ENCODE measurements around the gene C19orf47.

Gene C19orf47

GRCh38 chr19:40323705-40324104, 24.5 kb downstream of the C19orf47 start:
- H3K27me3 Mint-ChIP-seq (ENCODE audit: low read depth) = no peaks in the 10 kb centered on the region
- H3K36me3 Mint-ChIP-seq (ENCODE audit: low read depth) = peaks cover 39% of the 10 kb centered on the region
- DNase-seq (ENCODE audit: low spot score) = no peak
- H3K27ac Mint-ChIP-seq = no peak overlapping the region
- H3K9me3 Mint-ChIP-seq = no peaks in the 10 kb centered on the region
- H3K4me3 Mint-ChIP-seq = no peak overlapping the region
- no peaks in the 10 kb centered on the region for H3K4me1 Mint-ChIP-seq (ENCODE audit: low read depth)

- H3K27ac Mint-ChIP-seq = no peak overlapping the region
- H3K9me3 Mint-ChIP-seq = no peaks in the 10 kb centered on the region
- no peaks in the 10 kb centered on the region for H3K27me3 Mint-ChIP-seq (ENCODE audit: low read depth)
- H3K4me1 Mint-ChIP-seq (ENCODE audit: low read depth) = no peaks in the 10 kb centered on the region
- H3K36me3 Mint-ChIP-seq (ENCODE audit: low read depth) = peaks cover 42% of the 10 kb centered on the region
- no peak overlapping the region for H3K4me3 Mint-ChIP-seq
- DNase-seq (ENCODE audit: low spot score) = no peak
Observed at GRCh38 chr19:40322951-40323615, 25.1 kb downstream of the C19orf47 start.

- Mint-ChIP-seq H3K27ac (no peak overlapping the region), H3K36me3 (ENCODE audit: low read depth) (peaks cover 37% of the 10 kb centered on the region), H3K4me1 (ENCODE audit: low read depth) (no peaks in the 10 kb centered on the region), H3K27me3 (ENCODE audit: low read depth) (no peaks in the 10 kb centered on the region), H3K9me3 (no peaks in the 10 kb centered on the region), H3K4me3 (no peak overlapping the region)
- no peak for DNase-seq (ENCODE audit: low spot score)
Observed at GRCh38 chr19:40322271-40322610, 26.0 kb downstream of the C19orf47 start.

DNA sequence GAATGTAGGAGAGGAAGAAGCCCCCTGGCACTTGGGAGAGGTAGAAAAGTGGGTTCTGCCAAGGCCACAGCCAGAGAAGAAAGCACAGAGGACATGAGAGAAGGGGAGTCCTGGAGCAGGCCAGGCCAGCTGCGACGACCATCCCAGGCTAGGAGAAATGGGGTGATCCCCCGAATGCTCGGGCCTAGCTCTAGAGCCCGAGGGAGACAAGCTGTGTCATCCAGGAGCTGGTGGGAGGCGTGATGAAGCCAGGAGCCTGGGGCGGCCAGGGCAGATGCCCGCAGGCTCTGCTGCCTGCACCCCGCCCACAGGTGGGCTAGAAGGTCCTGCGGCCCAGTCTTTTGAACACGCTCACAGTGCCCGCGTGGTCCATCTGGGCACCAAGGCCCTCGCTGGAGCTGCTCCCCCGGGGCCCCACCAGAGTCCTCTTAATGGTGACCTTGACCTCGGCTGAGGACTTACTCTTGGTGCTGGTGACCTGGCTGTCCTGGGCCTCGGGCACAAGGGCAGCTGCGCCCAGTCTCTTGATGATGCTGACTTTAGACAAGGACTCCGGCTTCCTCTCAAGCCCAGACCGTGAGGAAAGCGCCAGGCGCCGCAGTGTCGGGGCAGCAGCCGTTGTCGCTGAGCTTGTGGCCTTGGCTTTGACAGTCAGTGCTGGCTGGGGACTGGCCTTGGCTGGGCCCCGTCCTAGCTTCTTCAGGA, 26.5 kb downstream of the C19orf47 start:
- H3K36me3 Mint-ChIP-seq (ENCODE audit: low read depth) = peaks cover 36% of the 10 kb centered on the region
- DNase-seq (ENCODE audit: low spot score) = no peak

GRCh38 chr19:40321076-40321475, 27.1 kb downstream of the C19orf47 start:
- no peak overlapping the region for H3K4me3 Mint-ChIP-seq
- no peak overlapping the region for H3K27ac Mint-ChIP-seq
- no peaks in the 10 kb centered on the region for H3K27me3 Mint-ChIP-seq (ENCODE audit: low read depth)

More for the DNA sequence above, 26.5 kb downstream of the C19orf47 start:
- Mint-ChIP-seq H3K27ac (no peak overlapping the region), H3K9me3 (no peaks in the 10 kb centered on the region), H3K4me3 (no peak overlapping the region), H3K27me3 (ENCODE audit: low read depth) (no peaks in the 10 kb centered on the region), H3K4me1 (ENCODE audit: low read depth) (no peaks in the 10 kb centered on the region)

DNA sequence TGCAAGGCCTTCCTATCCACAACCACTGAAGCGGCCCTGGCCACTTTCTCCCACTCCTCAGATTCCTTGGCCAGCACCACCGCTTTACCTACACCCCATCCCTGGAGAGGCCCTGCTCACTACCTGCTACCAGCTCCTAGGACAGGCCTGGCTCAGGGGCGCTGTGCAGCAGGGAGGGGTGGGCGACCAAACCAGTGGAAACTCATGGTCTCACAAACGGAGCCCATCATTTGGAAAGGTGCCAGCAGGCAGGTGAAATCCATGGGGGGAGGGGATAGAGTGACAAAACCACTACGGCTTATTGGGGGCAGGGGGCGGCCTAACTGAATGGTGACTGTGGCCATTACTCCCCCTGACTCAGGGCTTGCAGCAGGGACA, 27.6 kb downstream of the C19orf47 start:
- Mint-ChIP-seq H3K27ac (no peak overlapping the region), H3K36me3 (ENCODE audit: low read depth) (peaks cover 31% of the 10 kb centered on the region), H3K4me3 (no peak overlapping the region), H3K4me1 (ENCODE audit: low read depth) (no peaks in the 10 kb centered on the region), H3K27me3 (ENCODE audit: low read depth) (no peaks in the 10 kb centered on the region), H3K9me3 (no peaks in the 10 kb centered on the region)
- no peak for DNase-seq (ENCODE audit: low spot score)

More at GRCh38 chr19:40321076-40321475, 27.1 kb downstream of the C19orf47 start:
- H3K4me1 Mint-ChIP-seq (ENCODE audit: low read depth) = no peaks in the 10 kb centered on the region
- H3K9me3 Mint-ChIP-seq = no peaks in the 10 kb centered on the region
- peaks cover 36% of the 10 kb centered on the region for H3K36me3 Mint-ChIP-seq (ENCODE audit: low read depth)
- no peak for DNase-seq (ENCODE audit: low spot score)

- H3K4me1 Mint-ChIP-seq (ENCODE audit: low read depth) = no peaks in the 10 kb centered on the region
- H3K9me3 Mint-ChIP-seq = no peaks in the 10 kb centered on the region
- H3K36me3 Mint-ChIP-seq (ENCODE audit: low read depth) = peaks cover 12% of the 10 kb centered on the region
- DNase-seq (ENCODE audit: low spot score) = no peak
- H3K27ac Mint-ChIP-seq = no peak overlapping the region
- H3K27me3 Mint-ChIP-seq (ENCODE audit: low read depth) = no peaks in the 10 kb centered on the region
- no peak overlapping the region for H3K4me3 Mint-ChIP-seq
Observed at GRCh38 chr19:40317338-40317737, 30.9 kb downstream of the C19orf47 start.

GRCh38 chr19:40315812-40316470, 32.3 kb downstream of the C19orf47 start:
- Mint-ChIP-seq H3K27ac (no peak overlapping the region), H3K36me3 (ENCODE audit: low read depth) (peaks cover 7% of the 10 kb centered on the region), H3K4me3 (no peak overlapping the region), H3K27me3 (ENCODE audit: low read depth) (no peaks in the 10 kb centered on the region), H3K4me1 (ENCODE audit: low read depth) (no peaks in the 10 kb centered on the region), H3K9me3 (no peaks in the 10 kb centered on the region)
- DNase-seq (ENCODE audit: low spot score) = no peak

DNA sequence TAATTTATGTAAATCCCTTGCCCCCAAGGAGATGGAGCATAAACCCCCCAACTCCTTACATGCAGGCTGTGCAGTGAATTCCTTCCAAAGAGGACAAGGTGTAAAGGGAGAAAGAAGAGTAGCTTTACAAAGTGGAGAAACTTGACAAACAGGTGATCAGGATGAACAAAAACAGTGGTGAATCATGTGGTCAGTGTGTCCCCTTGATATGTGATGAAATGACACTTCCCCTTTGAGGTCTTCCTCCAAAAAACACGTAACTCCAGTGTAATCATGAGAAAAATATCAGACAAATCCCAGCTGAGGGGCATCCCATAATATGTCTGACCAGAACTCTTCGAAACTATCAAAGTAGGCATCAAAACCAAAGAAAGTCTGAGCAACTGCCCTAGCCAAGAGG, 33.5 kb downstream of the C19orf47 start:
- no peaks in the 10 kb centered on the region for H3K27me3 Mint-ChIP-seq (ENCODE audit: low read depth)
- H3K4me3 Mint-ChIP-seq = no peak overlapping the region
- DNase-seq (ENCODE audit: low spot score) = no peak
- no peaks in the 10 kb centered on the region for H3K9me3 Mint-ChIP-seq
- no peaks in the 10 kb centered on the region for H3K4me1 Mint-ChIP-seq (ENCODE audit: low read depth)
- no peak overlapping the region for H3K27ac Mint-ChIP-seq
- peaks cover 5% of the 10 kb centered on the region for H3K36me3 Mint-ChIP-seq (ENCODE audit: low read depth)

DNA sequence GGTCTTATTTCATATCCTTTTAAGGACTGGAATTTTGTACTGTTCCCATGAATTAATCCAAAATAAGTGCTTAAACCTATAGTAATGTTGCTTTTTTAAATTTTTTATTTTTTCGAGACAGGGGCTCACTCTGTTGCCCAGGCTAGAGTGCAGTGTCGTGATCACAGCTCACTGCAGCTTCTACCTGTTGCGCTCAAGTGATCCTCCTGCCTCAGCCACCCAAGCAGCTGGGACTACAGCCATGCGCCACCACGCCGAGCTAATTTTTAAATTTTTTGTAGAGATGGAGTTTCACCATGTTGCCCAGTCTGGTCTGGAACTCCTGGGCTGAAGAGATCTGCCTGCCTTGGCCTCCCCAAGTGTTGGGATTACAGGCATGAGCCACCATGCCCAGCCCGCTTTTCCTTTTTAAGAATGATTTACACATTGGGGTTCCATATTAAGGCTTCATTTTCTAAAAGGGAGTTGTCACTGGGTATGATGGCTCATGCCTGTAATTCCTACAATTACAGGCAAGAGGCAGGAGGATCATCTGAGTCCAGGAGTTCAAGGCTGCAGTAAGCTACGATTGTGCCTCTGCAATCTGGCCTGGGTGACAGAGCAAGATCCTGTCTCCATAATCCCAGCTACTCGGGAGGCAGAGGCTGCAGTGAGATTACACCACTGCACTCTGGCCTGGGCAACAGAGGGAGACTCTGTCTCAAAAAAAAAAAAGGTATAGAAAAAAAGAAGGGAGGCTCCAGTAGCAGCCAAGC, 34.8 kb downstream of the C19orf47 start:
- Mint-ChIP-seq H3K27ac (no peak overlapping the region), H3K27me3 (ENCODE audit: low read depth) (no peaks in the 10 kb centered on the region), H3K4me1 (ENCODE audit: low read depth) (no peaks in the 10 kb centered on the region), H3K9me3 (no peaks in the 10 kb centered on the region), H3K4me3 (no peak overlapping the region), H3K36me3 (ENCODE audit: low read depth) (peaks cover 1% of the 10 kb centered on the region)
- no peak for DNase-seq (ENCODE audit: low spot score)

- Mint-ChIP-seq H3K4me1 (ENCODE audit: low read depth) (no peaks in the 10 kb centered on the region), H3K4me3 (no peak overlapping the region), H3K9me3 (no peaks in the 10 kb centered on the region), H3K27me3 (ENCODE audit: low read depth) (no peaks in the 10 kb centered on the region), H3K36me3 (ENCODE audit: low read depth) (no peaks in the 10 kb centered on the region), H3K27ac (no peak overlapping the region)
- DNase-seq (ENCODE audit: low spot score) = no peak
Observed at GRCh38 chr19:40312533-40312932, 35.7 kb downstream of the C19orf47 start.

DNA sequence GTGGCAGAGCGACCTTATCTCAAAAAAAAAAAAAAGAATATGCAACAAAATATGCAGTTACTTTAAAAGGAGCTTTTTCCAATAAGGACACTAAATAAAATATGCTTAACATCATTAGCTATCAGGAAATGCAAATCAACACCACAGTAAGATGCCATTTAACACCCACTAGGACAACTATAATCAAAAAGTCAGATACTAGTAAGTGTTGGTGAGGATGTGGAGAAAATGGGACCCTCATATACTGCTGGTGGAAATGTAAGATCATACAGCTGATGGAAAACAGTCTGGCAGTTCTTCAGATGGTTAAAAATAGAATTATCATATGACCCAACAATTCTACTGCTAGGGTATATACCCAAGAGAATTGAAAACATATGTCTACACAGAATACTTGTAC, 38.5 kb downstream of the C19orf47 start:
- Mint-ChIP-seq H3K27ac (no peak overlapping the region), H3K4me1 (ENCODE audit: low read depth) (peaks cover 1% of the 10 kb centered on the region), H3K9me3 (no peaks in the 10 kb centered on the region), H3K36me3 (ENCODE audit: low read depth) (no peaks in the 10 kb centered on the region), H3K27me3 (ENCODE audit: low read depth) (no peaks in the 10 kb centered on the region), H3K4me3 (no peak overlapping the region)
- no peak for DNase-seq (ENCODE audit: low spot score)

GRCh38 chr19:40305403-40305802, 42.8 kb downstream of the C19orf47 start:
- Mint-ChIP-seq H3K4me3 (no peak overlapping the region), H3K4me1 (ENCODE audit: low read depth) (peaks cover 1% of the 10 kb centered on the region), H3K9me3 (no peaks in the 10 kb centered on the region), H3K36me3 (ENCODE audit: low read depth) (no peaks in the 10 kb centered on the region), H3K27me3 (ENCODE audit: low read depth) (no peaks in the 10 kb centered on the region), H3K27ac (no peak overlapping the region)
- DNase-seq (ENCODE audit: low spot score) = peak; percentile 56

- Mint-ChIP-seq H3K27ac (no peak overlapping the region), H3K4me1 (ENCODE audit: low read depth) (peaks cover 1% of the 10 kb centered on the region), H3K9me3 (no peaks in the 10 kb centered on the region), H3K4me3 (no peak overlapping the region), H3K36me3 (ENCODE audit: low read depth) (no peaks in the 10 kb centered on the region), H3K27me3 (ENCODE audit: low read depth) (no peaks in the 10 kb centered on the region)
- no peak for DNase-seq (ENCODE audit: low spot score)
Observed at GRCh38 chr19:40304306-40304705, 43.9 kb downstream of the C19orf47 start.

Data from T-helper 2 cell treated with Interferon-gamma antibody and Interleukin-4, amounts not matched to agents 5 μg/mL and 100 μg/mL, for 36 hours (primary cell).